B cell (primary cell): ENCODE results near the gene PIK3R2. TPM values are rescaled to one million over a fixed set of nuclear protein-coding genes. Genes with fewer than 3 reads are reported as not detected.

Source experiments
- ATAC-seq: fragments of 200-7000 bp; cut with Tn5 transposase; one replicate; pipeline ENCODE4 v1.10.0; 2021; ENCODE audit warnings: low read depth, mild to moderate bottlenecking, moderate number of reproducible peaks, moderate library complexity
- CTCF ChIA-PET: fragments of 350-600 bp; sonication (Branson Sonifier 250); formaldehyde crosslinking; loops from one replicate; lab custom pipeline; 2021; ENCODE audit warnings: antibody characterized with exemption, inconsistent platforms; lab: Charles Lee
- POLR2A ChIA-PET: fragments of 350-600 bp; sonication (Branson Sonifier 250); formaldehyde crosslinking; loops from one replicate; lab custom pipeline; 2021; ENCODE audit warnings: antibody characterized with exemption; lab: Charles Lee
- DNase-seq: peaks from one replicate; pipeline ENCODE4 v3.0.0; 2013
- H2AFZ ChIP-seq: 2 replicates; pipeline ENCODE4 v1.6.1; 2012; ENCODE audit warnings: mild to moderate bottlenecking, low read depth, low read length; ENCODE audit not compliant: insufficient read depth, poor library complexity, severe bottlenecking
- H3K27ac ChIP-seq, 2 donors: 1 replicate in 1 of 2; 2 replicates in 1 of 2; pipeline ENCODE4 v1.5.1; 2012 to 2013; ENCODE audit warnings: low read length in 2 of 2, mild to moderate bottlenecking in 2 of 2, moderate library complexity in 1 of 2
- H3K27me3 ChIP-seq, 4 experiments: fragments of 200-600 bp in 1 of 4; sonication (generic) in 1 of 4; replicated peaks in 1 of 4; 1 replicate in 2 of 4; 2 replicates in 2 of 4; pipeline versions ENCODE4 v1.6.1 to v1.7.0; 2013 to 2016; ENCODE audit warnings: low read length in 3 of 4, mild to moderate bottlenecking in 2 of 4, mixed read lengths in 1 of 4, moderate library complexity in 1 of 4; ENCODE audit not compliant: insufficient read depth in 4 of 4, control insufficient read depth in 3 of 4; ENCODE audit errors: control extremely low read depth in 1 of 4
- H3K36me3 ChIP-seq, 2 experiments: replicated peaks in 1 of 2; 1 replicate in 1 of 2; 2 replicates in 1 of 2; pipeline versions ENCODE4 v1.6.1 to v1.7.1; 2013; ENCODE audit warnings: low read length in 1 of 2; ENCODE audit not compliant: insufficient read depth in 2 of 2, control insufficient read depth in 1 of 2; ENCODE audit errors: control extremely low read depth in 1 of 2, extremely low read depth in 1 of 2
- H3K4me1 ChIP-seq, 2 donors: fragments of 200-600 bp in 1 of 2; sonication (generic) in 1 of 2; 1 replicate in 1 of 2; 2 replicates in 1 of 2; pipeline versions ENCODE4 v1.5.1 to v1.6.1; 2013 to 2017; ENCODE audit warnings: low read length in 2 of 2; ENCODE audit not compliant: control insufficient read depth in 2 of 2, insufficient read depth in 2 of 2
- H3K4me2 ChIP-seq: replicated peaks from 2 replicates; pipeline ENCODE3; 2012; ENCODE audit warnings: mild to moderate bottlenecking, low read depth, low read length; ENCODE audit not compliant: poor library complexity, severe bottlenecking
- H3K4me3 ChIP-seq, 5 experiments: fragments of 200-600 bp in 1 of 5; sonication (generic) in 1 of 5; 1 replicate in 3 of 5; 2 replicates in 2 of 5; pipeline versions ENCODE4 v1.5.1 to v1.7.0; 2011 to 2016; ENCODE audit warnings: low read length in 4 of 5, mild to moderate bottlenecking in 4 of 5, low read depth in 2 of 5, control low read depth in 1 of 5, moderate library complexity in 1 of 5; ENCODE audit not compliant: insufficient read depth in 1 of 5; ENCODE audit errors: control extremely low read depth in 1 of 5, extremely low read depth in 1 of 5
- H3K79me2 ChIP-seq: fragments of 200-600 bp; sonication (generic); one replicate; pipeline ENCODE4 v1.6.0; 2016; ENCODE audit warnings: low read length; ENCODE audit not compliant: control insufficient read depth, insufficient read depth
- H3K9ac ChIP-seq: fragments of 200-600 bp; sonication (generic); 2 replicates; pipeline ENCODE4 v1.6.1; 2017; ENCODE audit warnings: mild to moderate bottlenecking, low read length, moderate library complexity
- H3K9me3 ChIP-seq, 3 donors: one replicate each; pipeline versions ENCODE4 v1.6.1 to v1.7.1; 2013; ENCODE audit warnings: low read length in 2 of 3; ENCODE audit not compliant: control insufficient read depth in 2 of 3, insufficient read depth in 1 of 3; ENCODE audit errors: control extremely low read depth in 1 of 3
- H4K20me1 ChIP-seq: 2 replicates; pipeline ENCODE4 v1.6.0; 2012; ENCODE audit warnings: mild to moderate bottlenecking, low read length; ENCODE audit not compliant: insufficient read depth, control insufficient read depth, poor library complexity, severe bottlenecking
- H3K27ac Mint-ChIP-seq: one replicate; pipeline ENCODE4 v1.8.0; 2021; ENCODE audit warnings: mixed read lengths
- H3K27me3 Mint-ChIP-seq: one replicate; pipeline ENCODE4 v1.8.0; 2021; ENCODE audit warnings: mixed read lengths
- H3K4me1 Mint-ChIP-seq: one replicate; pipeline ENCODE4 v1.8.0; 2021; ENCODE audit warnings: mixed read lengths
- H3K4me3 Mint-ChIP-seq: one replicate; pipeline ENCODE4 v1.8.0; 2021; ENCODE audit warnings: mixed read lengths
- H3K9me3 Mint-ChIP-seq: one replicate; pipeline ENCODE4 v1.8.0; 2022; ENCODE audit warnings: mixed read lengths; ENCODE audit not compliant: insufficient read depth
- EZH2 ChIP-seq: IDR thresholded peaks from 2 replicates; pipeline ENCODE4 v1.6.1; 2012; ENCODE audit warnings: borderline replicate concordance, low read depth, mild to moderate bottlenecking, moderate library complexity, low read length; ENCODE audit not compliant: insufficient read depth, poor library complexity, severe bottlenecking
- WGBS: methylation state at CpG from one replicate; pipeline ENCODE4 v1.1.5; 2013; ENCODE audit warnings: missing lambda C conversion rate; ENCODE audit not compliant: insufficient coverage; 5-methylcytosine and 5-hydroxymethylcytosine counted together
- intact Hi-C: fragments of 100-400 bp; cut with micrococcal nuclease; formaldehyde crosslinking; loops from one replicate; pipeline ENCODE4 v1.10.0; 2022
- polyA plus RNA-seq: library from polyadenylated mRNA; depleted of rRNA; stranded (reverse); fragments of >200 nt; gene quantifications from 2 replicates; pipeline ENCODE4 v1.2.3, GENCODE V29; 2012
- total RNA-seq, 2 donors: library from RNA; stranded (reverse); fragments of 120-200 nt in 1 of 2; gene quantifications; 1 replicate in 1 of 2; 2 replicates in 1 of 2; pipeline versions ENCODE4 v1.2.3 to v1.2.4, GENCODE V29; 2013 to 2022
- TF ChIP-seq, protein P1 (sequence below): fragments of 200-600 bp; IDR thresholded peaks from one replicate; pipeline ENCODE4 v1.8.0; 2022; ENCODE audit warnings: antibody characterized with exemption, mild to moderate bottlenecking

PIK3R2 gene
- total and polyA plus RNA-seq, 2 donors (not counting 1 experiment from before 2014, with no cell fraction given), result 8.5 to 15.8 TPM

DNA sequence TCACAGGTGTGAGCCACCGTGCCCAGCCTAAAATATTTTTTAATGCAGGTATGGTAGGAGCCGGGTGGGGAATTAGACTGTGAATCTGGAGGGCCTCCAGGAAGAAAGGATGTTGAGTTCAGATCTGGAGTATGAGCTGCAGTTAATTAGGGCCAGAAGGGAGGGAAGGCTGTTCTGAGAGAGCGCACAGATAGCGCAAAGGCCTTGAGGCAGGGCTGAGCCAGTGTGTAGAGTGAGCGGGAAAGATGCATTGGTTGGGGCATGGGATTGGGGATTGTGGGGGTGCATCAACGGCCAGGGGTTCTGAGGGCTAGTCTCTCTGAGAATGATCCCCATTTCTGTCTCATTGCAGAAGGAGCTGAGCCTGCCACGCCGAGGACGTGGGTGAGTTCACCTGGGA, 45.7 kb upstream of the PIK3R2 start:
- ATAC-seq (no peak), DNase-seq (no peak)
- Histone ChIP-seq H3K27me3 (no peaks in the 10 kb centered on the region), H3K9me3 (no peaks in the 10 kb centered on the region), H3K4me2 (peak overlapping the region; percentile 99), H3K79me2 (peaks cover 44% of the 10 kb centered on the region), H3K9ac (no peak overlapping the region), H4K20me1 (peaks cover 18% of the 10 kb centered on the region), H3K27ac (peak overlapping the region; percentile 71 to 82), H3K4me3 (no peak overlapping the region), H3K4me1 (peaks cover 65 to 78% of the 10 kb centered on the region in 2 donors), H3K36me3 (peaks cover 0 to 16% of the 10 kb centered on the region in 2 experiments), H2AFZ (no peak overlapping the region)
- peak overlapping the region; percentile 74 for H3K4me3 Mint-ChIP-seq
- peaks cover 67% of the 10 kb centered on the region for H3K4me1 Mint-ChIP-seq
- TF ChIP-seq, protein P1, sequence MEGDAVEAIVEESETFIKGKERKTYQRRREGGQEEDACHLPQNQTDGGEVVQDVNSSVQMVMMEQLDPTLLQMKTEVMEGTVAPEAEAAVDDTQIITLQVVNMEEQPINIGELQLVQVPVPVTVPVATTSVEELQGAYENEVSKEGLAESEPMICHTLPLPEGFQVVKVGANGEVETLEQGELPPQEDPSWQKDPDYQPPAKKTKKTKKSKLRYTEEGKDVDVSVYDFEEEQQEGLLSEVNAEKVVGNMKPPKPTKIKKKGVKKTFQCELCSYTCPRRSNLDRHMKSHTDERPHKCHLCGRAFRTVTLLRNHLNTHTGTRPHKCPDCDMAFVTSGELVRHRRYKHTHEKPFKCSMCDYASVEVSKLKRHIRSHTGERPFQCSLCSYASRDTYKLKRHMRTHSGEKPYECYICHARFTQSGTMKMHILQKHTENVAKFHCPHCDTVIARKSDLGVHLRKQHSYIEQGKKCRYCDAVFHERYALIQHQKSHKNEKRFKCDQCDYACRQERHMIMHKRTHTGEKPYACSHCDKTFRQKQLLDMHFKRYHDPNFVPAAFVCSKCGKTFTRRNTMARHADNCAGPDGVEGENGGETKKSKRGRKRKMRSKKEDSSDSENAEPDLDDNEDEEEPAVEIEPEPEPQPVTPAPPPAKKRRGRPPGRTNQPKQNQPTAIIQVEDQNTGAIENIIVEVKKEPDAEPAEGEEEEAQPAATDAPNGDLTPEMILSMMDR, result no peak
- no peak for TF ChIP-seq EZH2
- ChIA-PET POLR2A (interaction anchor here (0.5 to 1.6 kb wide), 6 partner anchors 9 to 128 kb away, joined by 3 to 7 read pairs (median 4); partner anchors contain the start of gene MAST3), CTCF (interaction anchor here (0.8 to 6.2 kb wide), 9 partner anchors 9 to 146 kb away, joined by 3 to 58 read pairs (median 5); partner anchors contain the start of genes ARRDC2, IL12RB1 and MAST3)
- H3K27me3 Mint-ChIP-seq, result no peaks in the 10 kb centered on the region
- no peaks in the 10 kb centered on the region for H3K9me3 Mint-ChIP-seq
- intact Hi-C loops, result loop anchor here (1.0 to 5.0 kb wide), 2 partner anchors 8 to 50 kb away; no protein-coding TSS in a partner anchor
- peak overlapping the region; percentile 84 for H3K27ac Mint-ChIP-seq
- WGBS, result 90% methylated on average over 6 of the region's 9 CpGs

DNA sequence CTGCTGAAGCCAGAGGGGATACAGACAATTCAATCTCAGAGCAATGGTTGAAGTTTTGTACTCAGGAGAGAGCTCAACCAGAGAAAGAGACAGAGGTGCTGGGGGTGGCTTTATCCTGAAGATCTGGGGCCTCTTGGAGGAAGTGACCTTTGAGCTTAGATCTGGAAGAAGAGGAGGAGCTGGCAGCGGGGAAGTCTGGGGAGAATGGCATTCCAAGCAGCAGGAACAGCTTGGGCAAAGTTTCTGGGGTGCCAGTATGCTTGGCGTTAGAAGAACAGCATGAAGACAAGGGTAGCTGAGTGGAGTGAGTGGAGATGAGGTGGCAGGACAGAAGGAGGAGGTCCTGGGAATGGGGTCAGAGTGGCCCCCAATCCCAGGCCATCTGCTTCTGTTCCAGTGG, 44.1 kb upstream of the PIK3R2 start:
- CTCF ChIA-PET, result interaction anchor here (0.6 to 6.2 kb wide), 18 partner anchors 9 to 179 kb away, joined by 3 to 58 read pairs (median 3); partner anchors contain the start of genes ARRDC2, CCDC124, IL12RB1 and MAST3
- TF ChIP-seq, protein P1, result no peak
- no peak for TF ChIP-seq EZH2
- Histone ChIP-seq H4K20me1 (peaks cover 20% of the 10 kb centered on the region), H3K4me2 (peak overlapping the region; percentile 99), H3K36me3 (peaks cover 0 to 21% of the 10 kb centered on the region in 2 experiments), H2AFZ (no peak overlapping the region), H3K27me3 (no peaks in the 10 kb centered on the region), H3K27ac (peak overlapping the region; percentile 71 to 82), H3K4me3 (no peak overlapping the region), H3K9me3 (no peaks in the 10 kb centered on the region), H3K4me1 (peaks cover 60 to 75% of the 10 kb centered on the region in 2 donors), H3K79me2 (peaks cover 48% of the 10 kb centered on the region), H3K9ac (no peak overlapping the region)
- H3K9me3 Mint-ChIP-seq, result no peaks in the 10 kb centered on the region
- DNase-seq, result no peak
- no peaks in the 10 kb centered on the region for H3K27me3 Mint-ChIP-seq
- H3K27ac Mint-ChIP-seq, result peak overlapping the region; percentile 84
- H3K4me3 Mint-ChIP-seq, result peak overlapping the region; percentile 74
- peaks cover 66% of the 10 kb centered on the region for H3K4me1 Mint-ChIP-seq
- intact Hi-C loops, result loop anchor here (5.0 kb wide), 1 partner anchor 52 kb away; no protein-coding TSS in a partner anchor
- ATAC-seq, result no peak
- POLR2A ChIA-PET, result interaction anchor here (0.6 to 2.4 kb wide), 7 partner anchors 10 to 260 kb away, joined by 3 to 21 read pairs (median 5); partner anchors contain the start of genes ARRDC2, IL12RB1 and MAST3
- WGBS, result 86% methylated on average over 2 of the region's 2 CpGs
